Retinal pigment epithelial cell (primary cell): ENCODE results near the gene HS1BP3.
A peak's percentile ranks its signal among the peaks of the same experiment; 100 is the strongest.

Source experiments
- DNase-seq: peaks from one replicate; pipeline ENCODE4 v3.0.0-alpha.2; 2010; ENCODE audit warnings: low read depth
- H3K4me3 ChIP-seq: 2 replicates; pipeline ENCODE4 v1.5.1; 2011; ENCODE audit warnings: mild to moderate bottlenecking, low read length, control low read depth, moderate library complexity
- CTCF ChIP-seq: conservative IDR thresholded peaks from 2 replicates; pipeline ENCODE4 v1.5.1; 2011; ENCODE audit warnings: low read depth, low read length, control low read depth, inconsistent platforms

HS1BP3 gene

GRCh38 chr2:20615466-20616241 lies 35.2 kb downstream of the HS1BP3 start:
- no peak overlapping the region for H3K4me3 ChIP-seq
- no peak for TF ChIP-seq CTCF
- no peak for DNase-seq

- TF ChIP-seq CTCF: peak; percentile 21
- H3K4me3 ChIP-seq: no peak overlapping the region
- DNase-seq: no peak
These were observed 35.8 kb downstream of the HS1BP3 start for GRCh38 chr2:20615068-20615465.

- TF ChIP-seq CTCF: no peak
- no peak overlapping the region for H3K4me3 ChIP-seq
- DNase-seq: peak; percentile 90
These were observed 36.5 kb downstream of the HS1BP3 start for GRCh38 chr2:20614201-20615067.

GRCh38 chr2:20612925-20613916 lies 37.7 kb downstream of the HS1BP3 start:
- DNase-seq: no peak
- no peak for TF ChIP-seq CTCF
- no peak overlapping the region for H3K4me3 ChIP-seq

- DNase-seq: no peak
- TF ChIP-seq CTCF: no peak
- H3K4me3 ChIP-seq: no peak overlapping the region
These were observed 39.0 kb downstream of the HS1BP3 start for GRCh38 chr2:20611844-20612356.

GRCh38 chr2:20611077-20611843 lies 39.6 kb downstream of the HS1BP3 start:
- no peak for TF ChIP-seq CTCF
- no peak overlapping the region for H3K4me3 ChIP-seq
- DNase-seq: no peak
